Hepatocyte (in vitro differentiated cells): ENCODE results near the gene PWP2.
"Not testable (repeated sequence)": the region's sequence is repeated elsewhere in the genome, so short reads cannot be mapped to it uniquely, and the experiment has no call there.

Experiments
- CTCF ChIP-seq: fragments of 200-600 bp; sonication (generic); IDR thresholded peaks from 2 replicates; pipeline ENCODE4 v1.5.1; 2016; ENCODE audit warnings: antibody characterized with exemption, mild to moderate bottlenecking; ENCODE audit not compliant: poor library complexity
- EZH2 ChIP-seq: fragments of 200-600 bp; sonication (generic); IDR thresholded peaks from 2 replicates; pipeline ENCODE4 v1.6.1; 2016; ENCODE audit warnings: antibody characterized with exemption, mild to moderate bottlenecking, borderline replicate concordance

- not testable (repeated sequence) for TF ChIP-seq CTCF, EZH2
Measured at GRCh38 chr21:44170863-44171262, 63.7 kb downstream of the PWP2 start.
